ENCODE measurements around the gene ANKRD27.
A peak's percentile ranks its signal among the peaks of the same experiment; 100 is the strongest.
"Not testable (repeated sequence)": the region's sequence is repeated elsewhere in the genome, so short reads cannot be mapped to it uniquely, and the experiment has no call there.

ANKRD27 gene

GRCh38 chr19:32594021-32594420, 81.0 kb downstream of the ANKRD27 start:
- no peak for DNase-seq

GRCh38 chr19:32587747-32588504, 87.1 kb downstream of the ANKRD27 start:
- not testable (repeated sequence) for DNase-seq

GRCh38 chr19:32581705-32582179, 93.2 kb downstream of the ANKRD27 start:
- no peak for DNase-seq

GRCh38 chr19:32580901-32581704, 93.9 kb downstream of the ANKRD27 start, which contains the start of gene PDCD5:
PDCD5 (plus strand) TSS chr19:32581190; CDS start chr19:32581262, 72 bp downstream.
- peak; percentile 87 for DNase-seq

GRCh38 chr19:32580353-32580900, 94.6 kb downstream of the ANKRD27 start:
- DNase-seq, result no peak

GRCh38 chr19:32576790-32577189, 98.2 kb downstream of the ANKRD27 start:
- DNase-seq, result no peak

- no peak for DNase-seq
Measured at GRCh38 chr19:32573492-32573794, 101.5 kb downstream of the ANKRD27 start.

GRCh38 chr19:32572700-32573491, 102.1 kb downstream of the ANKRD27 start:
- DNase-seq, result not testable (repeated sequence)

GRCh38 chr19:32571471-32572075, 103.4 kb downstream of the ANKRD27 start:
- not testable (repeated sequence) for DNase-seq

- peak; percentile 61 for DNase-seq
Measured at GRCh38 chr19:32570081-32570785, 104.7 kb downstream of the ANKRD27 start.

- DNase-seq, result no peak
Measured at GRCh38 chr19:32567486-32567885, 107.5 kb downstream of the ANKRD27 start.

- DNase-seq, result no peak
Measured at GRCh38 chr19:32566246-32566830, 108.6 kb downstream of the ANKRD27 start.

GRCh38 chr19:32563761-32564160, 111.2 kb downstream of the ANKRD27 start:
- DNase-seq, result no peak

- no peak for DNase-seq
Measured at GRCh38 chr19:32558607-32559228, 116.3 kb downstream of the ANKRD27 start.

- DNase-seq, result no peak
Measured at GRCh38 chr19:32555786-32556185, 119.2 kb downstream of the ANKRD27 start.

- no peak for DNase-seq
Measured at GRCh38 chr19:32550666-32551065, 124.3 kb downstream of the ANKRD27 start.
